GM23338 (cell line): Measurements from ENCODE around the gene PKHD1.

Source experiments
- CTCF ChIP-seq, 2 experiments: fragments of 200-600 bp in 1 of 2; sonication (generic) in 1 of 2; conservative IDR thresholded peaks; 2 replicates each; pipeline versions ENCODE4 v1.5.1 to v1.6.1; 2016 to 2017; ENCODE audit warnings: antibody characterized with exemption in 2 of 2, low read depth in 2 of 2, mild to moderate bottlenecking in 2 of 2, moderate library complexity in 1 of 2
- ETS1 ChIP-seq: IDR thresholded peaks from 2 replicates; pipeline ENCODE4 v1.6.1; 2016; ENCODE audit warnings: antibody characterized with exemption
- EZH2 ChIP-seq: fragments of 200-600 bp; sonication (generic); IDR thresholded peaks from one replicate; pipeline ENCODE4 v1.8.0; 2017; ENCODE audit warnings: antibody characterized with exemption, mild to moderate bottlenecking, low read depth; ENCODE audit not compliant: unreplicated experiment
- EZH2phosphoT487 ChIP-seq: fragments of 200-600 bp; sonication (generic); IDR thresholded peaks from one replicate; pipeline ENCODE4 v1.8.1; 2018; ENCODE audit warnings: antibody characterized with exemption; ENCODE audit not compliant: unreplicated experiment
- POLR2AphosphoS5 ChIP-seq: IDR thresholded peaks from 2 replicates; pipeline ENCODE4 v1.6.1; 2016; ENCODE audit warnings: antibody characterized with exemption, low read depth
- TF ChIP-seq, protein P1 (sequence below): IDR thresholded peaks from one replicate; pipeline ENCODE4 v1.6.1; 2018; ENCODE audit warnings: antibody characterized with exemption; ENCODE audit not compliant: unreplicated experiment

GRCh38 chr6:51953246-51953645 lies 134.2 kb downstream of the PKHD1 start:
- no peak for TF ChIP-seq CTCF (conservative IDR thresholded peaks at IDR 0.05; ENCODE audit: low read depth in 2 of 2)
- no peak for TF ChIP-seq POLR2AphosphoS5
- TF ChIP-seq ETS1 = no peak
- no peak for TF ChIP-seq EZH2phosphoT487
- TF ChIP-seq EZH2 = no peak
- TF ChIP-seq, protein P1, sequence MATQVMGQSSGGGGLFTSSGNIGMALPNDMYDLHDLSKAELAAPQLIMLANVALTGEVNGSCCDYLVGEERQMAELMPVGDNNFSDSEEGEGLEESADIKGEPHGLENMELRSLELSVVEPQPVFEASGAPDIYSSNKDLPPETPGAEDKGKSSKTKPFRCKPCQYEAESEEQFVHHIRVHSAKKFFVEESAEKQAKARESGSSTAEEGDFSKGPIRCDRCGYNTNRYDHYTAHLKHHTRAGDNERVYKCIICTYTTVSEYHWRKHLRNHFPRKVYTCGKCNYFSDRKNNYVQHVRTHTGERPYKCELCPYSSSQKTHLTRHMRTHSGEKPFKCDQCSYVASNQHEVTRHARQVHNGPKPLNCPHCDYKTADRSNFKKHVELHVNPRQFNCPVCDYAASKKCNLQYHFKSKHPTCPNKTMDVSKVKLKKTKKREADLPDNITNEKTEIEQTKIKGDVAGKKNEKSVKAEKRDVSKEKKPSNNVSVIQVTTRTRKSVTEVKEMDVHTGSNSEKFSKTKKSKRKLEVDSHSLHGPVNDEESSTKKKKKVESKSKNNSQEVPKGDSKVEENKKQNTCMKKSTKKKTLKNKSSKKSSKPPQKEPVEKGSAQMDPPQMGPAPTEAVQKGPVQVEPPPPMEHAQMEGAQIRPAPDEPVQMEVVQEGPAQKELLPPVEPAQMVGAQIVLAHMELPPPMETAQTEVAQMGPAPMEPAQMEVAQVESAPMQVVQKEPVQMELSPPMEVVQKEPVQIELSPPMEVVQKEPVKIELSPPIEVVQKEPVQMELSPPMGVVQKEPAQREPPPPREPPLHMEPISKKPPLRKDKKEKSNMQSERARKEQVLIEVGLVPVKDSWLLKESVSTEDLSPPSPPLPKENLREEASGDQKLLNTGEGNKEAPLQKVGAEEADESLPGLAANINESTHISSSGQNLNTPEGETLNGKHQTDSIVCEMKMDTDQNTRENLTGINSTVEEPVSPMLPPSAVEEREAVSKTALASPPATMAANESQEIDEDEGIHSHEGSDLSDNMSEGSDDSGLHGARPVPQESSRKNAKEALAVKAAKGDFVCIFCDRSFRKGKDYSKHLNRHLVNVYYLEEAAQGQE = no peak
